Stimulated activated CD4-positive, alpha-beta T cell treated with anti-CD3 and anti-CD28 coated beads, Interleukin-12 subunit alpha, Interleukin-12 subunit beta, amount 100 ng/mL, for 4 hours (primary cell): ENCODE measurements around the gene LMBR1.
A peak's percentile ranks its signal among the peaks of the same experiment; 100 is the strongest.
"Not testable (repeated sequence)": the region's sequence is repeated elsewhere in the genome, so short reads cannot be mapped to it uniquely, and the experiment has no call there.

ENCODE experiments used
- DNase-seq: peaks from one replicate; pipeline ENCODE4 v3.0.0-alpha.2; 2020

The LMBR1 gene

DNA sequence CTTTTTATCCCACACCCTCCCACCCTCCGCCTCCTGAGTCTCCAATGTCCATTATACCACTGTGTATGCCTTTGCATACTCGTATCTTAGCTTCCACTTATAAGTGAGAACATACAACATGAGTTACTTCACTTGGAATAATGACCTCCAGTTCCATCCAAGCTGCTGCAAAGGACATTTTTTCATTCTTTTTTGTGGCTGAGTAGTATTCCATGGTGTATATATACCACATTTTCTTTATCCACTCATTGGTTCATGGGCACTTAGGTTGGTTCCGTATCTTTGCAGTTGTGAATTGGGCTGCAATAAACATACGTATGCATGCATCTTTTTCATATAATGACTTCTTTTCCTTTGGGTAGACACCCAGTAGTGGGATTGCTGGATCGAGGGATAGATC is 245.7 kb downstream of the LMBR1 start:
- DNase-seq = not testable (repeated sequence)

DNA sequence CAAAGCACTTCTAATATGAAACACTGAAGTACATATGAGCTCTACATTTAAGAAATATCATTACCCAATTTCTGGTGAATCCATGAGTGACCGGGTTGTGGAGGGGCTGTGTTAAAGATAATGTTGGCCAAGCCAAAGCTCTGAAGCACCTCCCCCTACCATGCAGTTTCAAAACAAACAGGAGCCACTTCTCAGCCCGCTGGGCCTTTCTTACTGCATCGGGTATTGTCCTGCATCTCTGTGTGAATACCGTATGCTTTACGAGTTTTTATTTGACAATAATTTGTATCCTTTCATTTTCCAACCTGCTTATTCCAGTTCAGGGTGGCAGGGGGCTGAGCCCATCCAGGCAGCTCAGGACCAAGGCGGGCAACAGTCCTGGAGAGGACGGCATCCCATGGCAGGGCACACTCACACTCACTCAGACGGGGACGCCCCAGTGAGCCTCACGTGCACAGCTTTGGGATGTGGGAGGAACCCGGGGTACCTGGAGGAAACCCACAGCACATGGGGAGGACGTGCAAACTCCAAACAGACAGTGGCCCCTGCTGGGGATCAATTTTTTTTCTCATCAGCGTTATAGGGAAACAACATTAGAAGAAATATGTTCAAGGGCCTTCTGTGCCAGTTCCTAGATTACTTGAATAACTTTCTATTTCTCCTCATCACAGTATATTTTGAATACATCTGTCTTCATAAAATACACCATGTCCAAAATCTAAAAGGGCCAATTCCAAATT is 250.5 kb downstream of the LMBR1 start:
- DNase-seq = no peak

DNA sequence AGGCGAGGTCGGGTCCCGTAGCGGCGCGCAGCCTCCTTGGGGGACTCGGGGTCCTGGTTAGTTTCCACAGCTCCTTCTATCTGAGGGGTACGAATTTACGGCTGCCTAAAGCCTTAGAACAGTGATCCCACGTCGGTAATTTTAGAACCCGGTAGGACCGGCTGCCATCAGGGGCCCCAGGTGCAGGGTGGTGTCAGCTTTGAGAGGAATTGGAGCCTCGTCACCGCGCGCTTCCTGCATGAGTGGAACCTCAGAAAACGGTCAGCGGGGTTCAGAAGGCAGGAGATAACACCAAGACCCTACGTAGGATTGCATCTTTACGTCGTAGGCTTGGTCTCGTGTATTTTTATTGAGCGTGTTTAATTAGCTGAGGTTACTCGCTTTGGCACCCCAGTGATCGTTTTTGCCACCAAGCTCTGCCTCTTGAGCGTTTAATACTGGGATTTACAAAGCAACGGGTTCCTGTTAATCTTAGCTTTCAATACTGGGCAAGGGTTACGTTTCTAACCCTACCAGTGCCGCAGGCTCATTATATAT is 252.0 kb downstream of the LMBR1 start:
- peak; percentile 46 for DNase-seq

DNA sequence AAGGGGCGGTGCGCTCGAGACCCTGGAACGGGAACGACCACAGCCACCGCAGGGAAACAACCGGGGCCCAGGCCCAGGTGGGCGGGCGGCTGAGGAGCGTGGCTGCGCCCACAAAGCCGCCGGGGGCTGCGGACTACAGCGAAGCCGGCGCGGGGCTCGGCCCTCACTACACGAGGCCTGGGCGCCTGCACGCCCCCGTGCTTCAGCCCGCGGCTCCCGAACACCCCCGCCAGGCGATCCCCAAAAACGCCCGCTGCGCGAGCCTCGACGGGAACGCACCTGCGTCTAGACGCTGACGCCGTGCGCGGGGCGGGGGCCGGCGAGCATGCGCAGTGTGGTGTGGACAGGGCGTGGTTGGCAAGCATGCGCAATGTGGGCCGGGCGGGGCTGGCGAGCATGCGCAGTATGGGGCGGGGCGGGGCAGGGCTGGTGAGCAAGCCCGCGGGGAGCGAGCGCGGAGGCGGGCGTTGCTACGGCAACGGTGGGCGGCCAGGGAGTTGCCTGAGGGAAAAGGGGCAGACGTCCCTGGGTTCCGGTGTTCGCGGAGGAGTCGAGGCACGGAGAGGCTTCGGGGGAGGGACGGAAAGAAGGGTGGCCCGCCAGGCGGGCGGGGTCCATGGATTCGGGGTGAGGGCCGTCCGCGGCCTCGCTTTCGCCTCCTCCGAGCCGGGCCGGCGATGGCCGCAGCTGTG is 252.6 kb downstream of the LMBR1 start, which contains the start of gene RNF32:
RNF32 (plus strand) TSS at position 518 of the 692 bp plus-strand sequence. CDS start 3,104 bp downstream, outside the sequence.
- DNase-seq = peak; percentile 100

DNA sequence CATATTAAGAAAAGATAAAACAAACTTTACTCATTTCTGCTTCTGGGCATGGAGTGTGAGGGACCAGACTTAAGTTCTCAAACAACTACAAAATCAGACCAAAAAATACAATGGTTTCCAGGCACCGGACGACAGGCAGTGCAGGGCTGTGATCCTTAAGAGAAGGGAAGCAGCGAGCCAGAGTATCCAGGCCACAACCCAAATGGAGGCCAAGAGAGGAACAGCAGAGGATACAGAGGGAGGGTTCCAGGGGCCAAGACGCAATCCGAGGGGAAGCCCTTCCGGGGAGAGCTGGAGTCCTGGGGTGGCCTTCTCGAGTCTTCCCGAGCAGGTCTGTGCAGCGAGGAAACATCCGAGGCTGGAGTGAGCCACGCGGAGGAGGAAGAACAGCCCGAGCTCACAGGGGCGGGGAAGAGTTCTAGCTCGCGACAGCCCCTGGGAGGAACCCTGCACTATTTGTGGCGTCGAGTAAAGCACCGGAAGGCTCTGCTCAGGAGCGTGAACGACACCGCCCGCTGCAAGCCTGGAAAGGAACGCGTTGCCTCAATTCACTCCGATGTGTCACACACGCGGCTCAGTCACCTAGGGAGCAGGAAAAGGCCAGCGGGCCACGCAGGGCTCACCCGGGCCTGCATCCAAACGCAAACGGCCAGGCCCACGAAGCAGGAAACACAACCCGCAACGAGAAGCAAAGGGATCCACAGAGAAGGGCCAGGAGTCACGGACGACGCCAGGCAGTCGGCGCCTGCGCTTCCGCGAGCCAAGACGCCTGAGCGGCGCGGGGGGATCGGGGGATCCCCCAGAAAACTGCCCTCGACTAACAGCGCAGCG is 253.3 kb downstream of the LMBR1 start:
- peak; percentile 17 for DNase-seq

DNA sequence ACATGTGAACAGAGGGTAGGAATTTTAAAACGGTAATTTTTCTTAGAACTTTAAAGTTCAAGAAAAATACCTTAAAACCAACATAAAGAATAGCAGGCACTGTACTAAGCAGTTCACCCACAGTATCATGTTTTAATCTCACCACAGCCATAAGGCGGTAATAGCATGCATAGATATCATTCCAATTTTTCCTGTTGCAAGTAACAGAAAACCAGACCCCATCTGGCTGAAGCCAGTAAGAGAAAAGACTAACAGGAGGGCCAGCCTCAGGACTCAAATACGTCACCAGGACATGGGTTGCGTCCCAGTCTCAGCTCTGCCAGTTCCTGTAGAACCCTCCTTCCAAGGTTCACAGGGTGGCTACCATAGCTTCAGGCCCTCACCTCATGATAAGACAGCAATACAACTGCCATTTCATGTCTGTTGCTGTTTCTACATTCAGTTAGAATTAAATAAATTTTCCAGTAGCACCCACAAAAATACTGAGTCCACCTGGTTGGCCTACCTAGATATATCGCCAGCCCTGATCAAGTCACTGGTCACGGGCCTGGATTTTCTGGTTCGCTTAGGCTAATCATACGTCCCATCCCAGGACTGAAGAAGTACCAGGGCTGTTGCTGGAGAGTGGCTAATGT is 254.4 kb downstream of the LMBR1 start:
- DNase-seq = no peak

DNA sequence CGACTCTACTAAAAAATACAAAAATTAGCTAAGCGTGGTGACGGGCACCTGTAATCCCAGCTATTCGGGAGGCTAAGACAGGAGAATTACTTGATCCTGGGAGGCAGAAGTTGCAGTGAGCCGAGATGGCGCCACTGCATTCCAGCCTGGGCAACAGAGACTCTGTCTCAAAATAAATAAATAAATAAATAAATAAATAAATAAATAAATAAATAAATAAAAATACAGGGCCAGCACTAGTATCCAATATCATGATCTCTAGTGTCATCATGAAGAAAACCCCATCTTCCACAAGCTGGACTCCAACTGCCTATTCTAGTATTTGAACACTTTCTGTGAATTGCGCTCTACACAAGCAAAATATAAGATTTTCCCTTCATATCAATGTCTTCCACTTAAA is 255.9 kb downstream of the LMBR1 start:
- DNase-seq = not testable (repeated sequence)

DNA sequence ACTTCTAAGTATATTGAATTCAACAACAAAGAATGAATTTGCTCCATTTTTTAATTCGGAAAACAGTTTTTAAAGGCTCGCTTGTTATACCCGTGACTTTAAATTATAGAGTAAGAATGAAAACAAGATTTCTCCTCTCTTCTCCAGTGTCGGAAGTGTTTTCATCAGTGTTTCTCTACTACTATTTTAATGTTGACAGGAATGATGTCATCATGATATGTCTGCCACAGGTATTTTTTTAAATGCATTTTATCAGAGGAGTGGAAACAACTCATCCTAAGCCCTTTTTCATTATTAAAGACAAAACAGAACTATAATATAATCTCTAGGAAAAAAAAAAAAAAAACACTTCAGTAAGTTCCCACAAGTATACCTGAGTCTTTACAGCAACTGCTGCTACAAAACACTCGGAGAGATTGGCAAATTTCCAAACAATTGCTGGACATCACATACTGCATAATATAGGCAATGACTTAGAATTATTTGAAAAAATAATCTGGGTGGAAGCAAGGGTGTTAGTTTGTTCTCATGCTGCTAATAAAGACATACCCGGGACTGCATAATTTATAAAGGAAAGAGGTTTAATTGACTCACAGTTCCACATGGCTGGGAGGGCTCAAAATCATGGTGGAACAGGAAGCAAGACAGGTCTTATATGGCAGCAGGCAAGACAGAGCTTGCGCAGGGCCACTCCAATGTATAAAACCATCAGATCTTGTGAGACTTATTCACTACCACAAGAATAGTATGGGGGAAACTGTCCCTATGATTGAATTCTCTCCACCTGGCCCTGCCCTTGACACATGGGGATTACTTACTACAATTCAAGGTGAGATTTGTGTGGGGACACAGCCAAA is 257.2 kb downstream of the LMBR1 start:
- no peak for DNase-seq

DNA sequence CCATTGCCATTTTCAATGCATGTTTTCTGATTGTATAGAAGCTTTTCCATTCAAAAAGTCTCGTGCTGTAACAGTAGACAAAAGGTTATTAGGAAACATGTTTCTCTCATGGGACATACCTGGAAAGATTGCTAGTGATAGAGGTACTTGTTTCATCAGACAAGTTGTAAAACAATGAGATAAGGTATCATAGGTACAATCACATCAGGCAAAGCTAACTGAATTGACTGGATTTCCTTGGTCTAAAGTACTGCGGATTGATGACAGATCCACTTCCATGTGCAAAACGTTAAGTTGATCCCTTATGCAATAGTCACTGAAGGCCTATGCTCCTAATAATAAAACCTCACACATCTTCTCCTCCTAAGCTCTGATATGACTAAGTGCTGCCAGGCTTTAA is 258.9 kb downstream of the LMBR1 start:
- no peak for DNase-seq

DNA sequence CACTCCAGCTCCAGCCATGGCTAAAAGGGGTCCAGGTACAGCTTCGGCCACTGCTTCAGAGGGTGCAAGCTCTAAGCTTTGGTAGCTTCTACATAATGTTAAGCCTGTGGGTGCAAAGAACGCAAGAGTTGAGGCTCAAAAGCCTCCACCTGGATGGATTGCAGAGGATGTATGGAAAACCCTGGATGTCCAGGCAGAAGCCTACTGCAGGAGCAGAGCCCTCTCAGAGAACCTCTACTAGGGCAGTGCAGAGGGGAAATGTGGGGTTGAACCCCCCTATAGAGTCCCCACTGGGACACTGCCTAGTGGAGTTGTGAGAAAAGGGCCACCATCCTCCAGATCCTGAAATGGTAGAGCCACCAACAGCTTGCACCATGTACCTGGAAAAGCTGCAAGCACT is 263.1 kb downstream of the LMBR1 start:
- no peak for DNase-seq

DNA sequence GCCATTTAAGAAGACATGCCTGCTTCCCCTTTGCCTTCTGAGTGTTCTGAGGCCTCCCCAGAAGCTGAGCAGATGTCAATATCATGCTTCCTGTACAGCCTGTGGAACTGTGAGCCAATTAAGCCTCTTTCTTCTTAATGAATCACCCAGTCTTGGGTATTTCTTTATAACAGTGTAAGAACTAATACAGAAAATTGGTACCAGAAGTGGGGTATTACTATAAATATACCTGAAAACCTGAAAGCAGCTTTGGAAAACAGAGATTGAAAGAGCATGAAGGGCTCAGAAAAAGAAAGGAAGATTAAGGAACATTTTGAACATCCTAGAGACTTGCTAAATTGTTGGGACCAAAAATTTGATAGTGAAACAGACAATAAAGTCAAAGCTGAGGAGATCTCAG is 264.4 kb downstream of the LMBR1 start:
- DNase-seq = no peak
